ENCODE data around the gene OR1D2.
"Not testable (repeated sequence)": the region's sequence is repeated elsewhere in the genome, so short reads cannot be mapped to it uniquely, and the experiment has no call there.

DNA sequence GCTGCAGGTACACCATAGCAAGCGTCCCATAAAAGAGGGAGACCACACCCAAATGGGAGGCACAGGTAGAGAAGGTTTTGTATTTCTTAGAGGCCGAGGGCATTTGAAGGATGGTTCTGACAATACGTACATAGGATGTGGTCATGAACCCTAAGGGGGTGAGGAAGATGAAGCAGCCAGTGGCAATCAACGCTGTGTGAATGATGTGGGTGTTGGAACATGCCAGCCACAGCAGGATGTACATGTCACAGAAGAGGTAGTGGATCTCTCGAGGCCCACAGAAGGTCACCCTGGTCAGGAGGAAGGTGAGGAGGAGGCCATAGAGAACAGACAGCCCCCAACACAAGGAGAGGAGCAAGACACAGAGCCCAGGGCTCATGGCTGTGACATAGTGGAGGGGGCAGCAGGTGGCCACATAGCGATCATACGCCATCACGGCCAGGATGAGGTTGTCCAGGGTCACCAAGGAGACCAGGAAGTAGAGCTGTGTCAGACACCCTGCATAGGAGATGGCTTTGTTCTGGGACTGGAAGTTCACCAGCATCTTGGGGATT, 41.3 kb downstream of the OR1D2 start:
- TF ChIP-seq, protein P1, sequence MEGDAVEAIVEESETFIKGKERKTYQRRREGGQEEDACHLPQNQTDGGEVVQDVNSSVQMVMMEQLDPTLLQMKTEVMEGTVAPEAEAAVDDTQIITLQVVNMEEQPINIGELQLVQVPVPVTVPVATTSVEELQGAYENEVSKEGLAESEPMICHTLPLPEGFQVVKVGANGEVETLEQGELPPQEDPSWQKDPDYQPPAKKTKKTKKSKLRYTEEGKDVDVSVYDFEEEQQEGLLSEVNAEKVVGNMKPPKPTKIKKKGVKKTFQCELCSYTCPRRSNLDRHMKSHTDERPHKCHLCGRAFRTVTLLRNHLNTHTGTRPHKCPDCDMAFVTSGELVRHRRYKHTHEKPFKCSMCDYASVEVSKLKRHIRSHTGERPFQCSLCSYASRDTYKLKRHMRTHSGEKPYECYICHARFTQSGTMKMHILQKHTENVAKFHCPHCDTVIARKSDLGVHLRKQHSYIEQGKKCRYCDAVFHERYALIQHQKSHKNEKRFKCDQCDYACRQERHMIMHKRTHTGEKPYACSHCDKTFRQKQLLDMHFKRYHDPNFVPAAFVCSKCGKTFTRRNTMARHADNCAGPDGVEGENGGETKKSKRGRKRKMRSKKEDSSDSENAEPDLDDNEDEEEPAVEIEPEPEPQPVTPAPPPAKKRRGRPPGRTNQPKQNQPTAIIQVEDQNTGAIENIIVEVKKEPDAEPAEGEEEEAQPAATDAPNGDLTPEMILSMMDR (IDR thresholded peaks at IDR 0.05) = not testable (repeated sequence)
- not testable (repeated sequence) for TF ChIP-seq POLR2A (IDR thresholded peaks at IDR 0.05); POLR2AphosphoS5 (IDR thresholded peaks at IDR 0.05; ENCODE audit: insufficient read depth in 1 of 2, low read depth in 1 of 2)

Measured in vagina (tissue), 2 donors.